Endodermal cell (in vitro differentiated cells): ENCODE results near the gene ADRB1. TPM values are rescaled to one million over a fixed set of nuclear protein-coding genes. Genes with fewer than 3 reads are reported as not detected.

ENCODE experiments used
- DNase-seq: peaks from one replicate; pipeline ENCODE4 v3.0.0-alpha.2; 2017
- H3K27ac ChIP-seq: 2 replicates; pipeline ENCODE4 v1.5.1; 2013; ENCODE audit warnings: mild to moderate bottlenecking, low read depth, low read length, moderate library complexity
- H3K27me3 ChIP-seq: 2 replicates; pipeline ENCODE4 v1.6.1; 2013; ENCODE audit warnings: mild to moderate bottlenecking, low read length, moderate library complexity; ENCODE audit not compliant: insufficient read depth, control insufficient read depth, poor library complexity, severe bottlenecking
- H3K36me3 ChIP-seq: 2 replicates; pipeline ENCODE4 v1.7.0; 2013; ENCODE audit warnings: mild to moderate bottlenecking, low read length, moderate library complexity; ENCODE audit not compliant: control insufficient read depth, insufficient read depth
- H3K4me1 ChIP-seq: one replicate; pipeline ENCODE4 v1.7.0; 2013; ENCODE audit warnings: low read length; ENCODE audit not compliant: control insufficient read depth, insufficient read depth
- H3K4me3 ChIP-seq: 2 replicates; pipeline ENCODE4 v1.5.1; 2013; ENCODE audit warnings: mild to moderate bottlenecking, low read length, moderate library complexity
- H3K9ac ChIP-seq: 2 replicates; pipeline ENCODE4 v1.6.1; 2013; ENCODE audit warnings: mild to moderate bottlenecking, low read length, moderate library complexity; ENCODE audit not compliant: poor library complexity, severe bottlenecking; ENCODE audit errors: extremely low read depth
- H3K9me3 ChIP-seq: 2 replicates; pipeline ENCODE4 v1.6.1; 2013; ENCODE audit warnings: mild to moderate bottlenecking, low read length, moderate library complexity; ENCODE audit not compliant: control insufficient read depth
- H3K27ac Mint-ChIP-seq: 2 replicates; pipeline ENCODE4 v1.8.0; 2020; ENCODE audit warnings: mixed read lengths
- H3K27me3 Mint-ChIP-seq: 2 replicates; pipeline ENCODE4 v1.8.0; 2021; ENCODE audit warnings: mild to moderate bottlenecking, mixed read lengths; ENCODE audit not compliant: insufficient read depth
- H3K36me3 Mint-ChIP-seq: 2 replicates; pipeline ENCODE4 v1.8.0; 2020; ENCODE audit warnings: low read depth, mixed read lengths
- H3K4me1 Mint-ChIP-seq: 2 replicates; pipeline ENCODE4 v1.8.0; 2020; ENCODE audit warnings: mixed read lengths
- H3K4me3 Mint-ChIP-seq: 2 replicates; pipeline ENCODE4 v1.8.0; 2020; ENCODE audit warnings: mild to moderate bottlenecking, moderate library complexity, mixed read lengths
- H3K9me3 Mint-ChIP-seq: 2 replicates; pipeline ENCODE4 v1.8.0; 2020; ENCODE audit warnings: mild to moderate bottlenecking, mixed read lengths
- CTCF ChIP-seq: fragments of 200-600 bp; sonication (generic); conservative IDR thresholded peaks from 2 replicates; pipeline ENCODE4 v1.5.0; 2021; ENCODE audit warnings: antibody characterized with exemption, mild to moderate bottlenecking
- WGBS, 2 experiments: methylation state at CpG; one replicate each; pipeline versions ENCODE4 v1.1.5 to v1.1.7; 2013; ENCODE audit warnings: missing lambda C conversion rate in 2 of 2, mixed read lengths in 1 of 2; ENCODE audit not compliant: insufficient coverage in 1 of 2, insufficient read length in 1 of 2; 5-methylcytosine and 5-hydroxymethylcytosine counted together
- total RNA-seq, 2 donors: library from RNA; stranded (reverse); fragmentation: NEBNext Ultra II Directional in 1 of 2; extraction: Animal tissue kit (Norgen Biotek cat#: 25700) in 1 of 2; gene quantifications; 2 replicates in 1 of 2; 3 replicates in 1 of 2; pipeline ENCODE4 v1.2.1, GENCODE V29; 2021

Gene ADRB1
- total RNA-seq, 2 donors from 2014 or later, result not detected

- Histone ChIP-seq H3K4me1 (no peaks in the 10 kb centered on the region), H3K9ac (no peak overlapping the region), H3K27ac (no peak overlapping the region), H3K9me3 (no peaks in the 10 kb centered on the region), H3K27me3 (no peaks in the 10 kb centered on the region), H3K4me3 (no peak overlapping the region), H3K36me3 (no peaks in the 10 kb centered on the region)
- H3K27me3 Mint-ChIP-seq, result no peaks in the 10 kb centered on the region
- DNase-seq, result no peak
- H3K36me3 Mint-ChIP-seq, result no peaks in the 10 kb centered on the region
- peaks cover 4% of the 10 kb centered on the region for H3K9me3 Mint-ChIP-seq
- H3K4me3 Mint-ChIP-seq, result no peak overlapping the region
- H3K27ac Mint-ChIP-seq, result no peak overlapping the region
- WGBS, 2 experiments, result 96% methylated on average over 6 of the region's 6 CpGs; no CpG with 5 or more reads in 1 of the 2 experiments
- TF ChIP-seq CTCF, result no peak
- no peaks in the 10 kb centered on the region for H3K4me1 Mint-ChIP-seq
Observed at GRCh38 chr10:114075093-114075492, 31.4 kb downstream of the ADRB1 start.

GRCh38 chr10:114077347-114077746 lies 33.7 kb downstream of the ADRB1 start:
- Histone ChIP-seq H3K27ac (no peak overlapping the region), H3K9ac (no peak overlapping the region), H3K36me3 (no peaks in the 10 kb centered on the region), H3K4me1 (no peaks in the 10 kb centered on the region), H3K9me3 (no peaks in the 10 kb centered on the region), H3K4me3 (no peak overlapping the region), H3K27me3 (no peaks in the 10 kb centered on the region)
- 88% methylated on average over 1 of the region's 1 CpG; no CpG with 5 or more reads in 1 of the 2 experiments for WGBS, 2 experiments
- H3K9me3 Mint-ChIP-seq, result peaks cover 4% of the 10 kb centered on the region
- no peak for DNase-seq
- no peaks in the 10 kb centered on the region for H3K4me1 Mint-ChIP-seq
- no peak overlapping the region for H3K4me3 Mint-ChIP-seq
- H3K36me3 Mint-ChIP-seq, result no peaks in the 10 kb centered on the region
- no peak overlapping the region for H3K27ac Mint-ChIP-seq
- no peaks in the 10 kb centered on the region for H3K27me3 Mint-ChIP-seq
- no peak for TF ChIP-seq CTCF

- Mint-ChIP-seq H3K36me3 (no peaks in the 10 kb centered on the region), H3K9me3 (peaks cover 4% of the 10 kb centered on the region), H3K4me3 (no peak overlapping the region), H3K27ac (no peak overlapping the region), H3K27me3 (no peaks in the 10 kb centered on the region), H3K4me1 (no peaks in the 10 kb centered on the region)
- Histone ChIP-seq H3K4me3 (no peak overlapping the region), H3K27ac (no peak overlapping the region), H3K36me3 (no peaks in the 10 kb centered on the region), H3K4me1 (no peaks in the 10 kb centered on the region), H3K9me3 (no peaks in the 10 kb centered on the region), H3K9ac (no peak overlapping the region), H3K27me3 (no peaks in the 10 kb centered on the region)
- peak; percentile 62 for TF ChIP-seq CTCF
- WGBS, 2 experiments, result 80 to 89% methylated on average over 6 to 9 of the region's 9 CpGs
- peak; percentile 79 for DNase-seq
Observed at GRCh38 chr10:114077815-114078219, 34.2 kb downstream of the ADRB1 start.
